Measurements from ENCODE around the gene VIPR2.

VIPR2 gene

DNA sequence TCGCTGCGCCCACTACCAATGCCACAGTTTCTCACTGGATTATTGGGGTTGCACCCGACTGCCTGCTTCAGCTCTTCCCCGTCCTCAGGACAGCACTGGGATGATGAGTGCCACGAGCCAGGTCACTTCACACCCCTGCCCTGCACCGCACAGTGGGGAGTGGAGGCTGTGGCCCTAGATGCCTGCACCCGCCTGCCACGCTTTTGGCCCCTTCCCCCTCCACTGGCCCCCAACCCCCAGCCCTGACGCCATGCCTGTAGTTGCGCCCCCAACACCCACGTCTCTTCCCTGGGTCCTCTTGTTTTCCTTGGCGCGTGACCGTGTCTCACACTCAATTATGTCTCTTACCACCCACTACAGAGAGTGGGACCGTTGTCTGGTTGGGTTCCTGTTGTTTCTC lies 134.3 kb downstream of the VIPR2 start:
- DNase-seq = no peak
- H3K9me3 ChIP-seq = no peaks in the 10 kb centered on the region
- intact Hi-C loops (cut with DNase I; ENCODE audit: low total_unique reads) = no loop called here
- peak overlapping the region; percentile 87 to 91 for H3K27ac ChIP-seq
- no peak overlapping the region for H3K4me3 ChIP-seq
- H3K4me1 ChIP-seq = peaks cover 4 to 53% (median 47%) of the 10 kb centered on the region in 4 donors
- TF ChIP-seq, protein P1, sequence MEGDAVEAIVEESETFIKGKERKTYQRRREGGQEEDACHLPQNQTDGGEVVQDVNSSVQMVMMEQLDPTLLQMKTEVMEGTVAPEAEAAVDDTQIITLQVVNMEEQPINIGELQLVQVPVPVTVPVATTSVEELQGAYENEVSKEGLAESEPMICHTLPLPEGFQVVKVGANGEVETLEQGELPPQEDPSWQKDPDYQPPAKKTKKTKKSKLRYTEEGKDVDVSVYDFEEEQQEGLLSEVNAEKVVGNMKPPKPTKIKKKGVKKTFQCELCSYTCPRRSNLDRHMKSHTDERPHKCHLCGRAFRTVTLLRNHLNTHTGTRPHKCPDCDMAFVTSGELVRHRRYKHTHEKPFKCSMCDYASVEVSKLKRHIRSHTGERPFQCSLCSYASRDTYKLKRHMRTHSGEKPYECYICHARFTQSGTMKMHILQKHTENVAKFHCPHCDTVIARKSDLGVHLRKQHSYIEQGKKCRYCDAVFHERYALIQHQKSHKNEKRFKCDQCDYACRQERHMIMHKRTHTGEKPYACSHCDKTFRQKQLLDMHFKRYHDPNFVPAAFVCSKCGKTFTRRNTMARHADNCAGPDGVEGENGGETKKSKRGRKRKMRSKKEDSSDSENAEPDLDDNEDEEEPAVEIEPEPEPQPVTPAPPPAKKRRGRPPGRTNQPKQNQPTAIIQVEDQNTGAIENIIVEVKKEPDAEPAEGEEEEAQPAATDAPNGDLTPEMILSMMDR (IDR thresholded peaks at IDR 0.05) = no peak
- H3K36me3 ChIP-seq = no peaks in the 10 kb centered on the region
- no peaks in the 10 kb centered on the region for H3K27me3 ChIP-seq

DNA sequence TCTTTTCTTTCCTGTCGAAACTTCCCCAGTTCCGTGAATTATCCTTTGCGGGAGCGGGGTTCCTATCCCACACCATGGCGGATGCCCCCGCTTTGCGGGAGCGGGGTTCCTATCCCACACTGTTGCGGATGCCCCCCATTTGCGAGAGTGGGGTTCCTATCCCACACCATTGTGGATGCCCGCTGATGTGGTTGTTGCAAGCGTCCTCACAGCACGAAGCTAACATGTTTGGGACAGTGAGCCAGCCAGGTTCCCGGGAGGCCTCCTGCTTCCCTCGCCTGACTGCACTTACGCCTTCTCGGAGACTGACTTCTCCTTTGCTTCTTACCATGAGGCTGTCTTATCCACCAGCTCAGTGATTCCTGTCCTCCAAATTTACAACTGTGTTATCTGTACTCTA lies 134.7 kb downstream of the VIPR2 start:
- Histone ChIP-seq H3K27ac (peak overlapping the region in 1 of 2 donors; percentile 87), H3K36me3 (no peaks in the 10 kb centered on the region), H3K4me1 (peaks cover 4 to 48% (median 42%) of the 10 kb centered on the region in 4 donors), H3K27me3 (no peaks in the 10 kb centered on the region), H3K4me3 (no peak overlapping the region), H3K9me3 (no peaks in the 10 kb centered on the region)
- DNase-seq = no peak
- TF ChIP-seq, protein P1 (IDR thresholded peaks at IDR 0.05) = no peak
- intact Hi-C loops (cut with DNase I; ENCODE audit: low total_unique reads) = no loop called here

DNA sequence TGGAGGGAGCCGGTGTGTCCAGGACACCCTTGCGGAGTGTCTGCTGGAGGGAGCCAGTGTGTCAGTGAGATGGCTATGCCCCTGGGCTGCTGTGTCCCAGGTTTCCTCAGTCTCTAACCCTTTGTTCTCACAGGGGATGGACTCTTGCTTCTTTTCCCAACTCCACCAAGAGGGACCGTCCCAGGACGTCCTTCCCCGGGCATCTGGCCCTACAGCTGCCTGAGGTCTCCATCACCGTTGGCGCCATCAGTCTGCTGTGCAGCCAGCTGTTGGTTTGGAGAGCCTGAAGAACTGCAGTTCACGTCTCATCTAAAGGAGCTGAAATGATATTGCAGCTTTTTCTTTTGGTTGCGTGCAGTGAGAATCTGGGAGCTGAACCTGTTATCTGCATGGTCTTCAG lies 136.2 kb downstream of the VIPR2 start:
- H3K27me3 ChIP-seq = no peaks in the 10 kb centered on the region
- no peak overlapping the region for H3K4me3 ChIP-seq
- H3K27ac ChIP-seq = no peak overlapping the region
- DNase-seq = no peak
- intact Hi-C loops (cut with DNase I; ENCODE audit: low total_unique reads) = no loop called here
- H3K36me3 ChIP-seq = no peaks in the 10 kb centered on the region
- TF ChIP-seq, protein P1 (IDR thresholded peaks at IDR 0.05) = no peak
- H3K9me3 ChIP-seq = no peaks in the 10 kb centered on the region
- H3K4me1 ChIP-seq = peaks cover 4 to 33% (median 27%) of the 10 kb centered on the region in 4 donors

DNA sequence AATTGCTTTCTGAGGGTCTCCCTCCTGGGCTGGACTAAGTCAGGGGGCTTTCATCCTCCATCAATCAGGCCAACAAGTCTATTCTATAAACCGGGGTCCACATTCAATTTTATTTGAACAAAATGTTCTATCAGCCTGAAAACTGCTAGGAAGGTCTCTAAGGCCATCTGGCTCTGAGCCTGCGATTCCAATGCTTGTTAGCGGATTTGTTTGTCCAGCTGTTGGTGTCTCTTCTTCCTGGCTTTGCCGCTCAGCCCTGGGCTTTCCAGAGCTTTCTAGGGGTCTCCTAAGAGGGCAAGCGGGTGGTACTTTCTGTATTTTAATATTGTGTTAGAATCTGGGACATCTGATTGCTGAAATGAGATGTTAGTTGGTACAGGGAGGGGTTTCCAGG lies 136.7 kb downstream of the VIPR2 start:
- no peaks in the 10 kb centered on the region for H3K9me3 ChIP-seq
- no peak overlapping the region for H3K4me3 ChIP-seq
- H3K27me3 ChIP-seq = no peaks in the 10 kb centered on the region
- DNase-seq = no peak
- H3K27ac ChIP-seq = no peak overlapping the region
- TF ChIP-seq, protein P1 (IDR thresholded peaks at IDR 0.05) = no peak
- H3K4me1 ChIP-seq = peaks cover 1 to 29% (median 24%) of the 10 kb centered on the region in 4 donors
- H3K36me3 ChIP-seq = no peaks in the 10 kb centered on the region
- intact Hi-C loops (cut with DNase I; ENCODE audit: low total_unique reads) = no loop called here

DNA sequence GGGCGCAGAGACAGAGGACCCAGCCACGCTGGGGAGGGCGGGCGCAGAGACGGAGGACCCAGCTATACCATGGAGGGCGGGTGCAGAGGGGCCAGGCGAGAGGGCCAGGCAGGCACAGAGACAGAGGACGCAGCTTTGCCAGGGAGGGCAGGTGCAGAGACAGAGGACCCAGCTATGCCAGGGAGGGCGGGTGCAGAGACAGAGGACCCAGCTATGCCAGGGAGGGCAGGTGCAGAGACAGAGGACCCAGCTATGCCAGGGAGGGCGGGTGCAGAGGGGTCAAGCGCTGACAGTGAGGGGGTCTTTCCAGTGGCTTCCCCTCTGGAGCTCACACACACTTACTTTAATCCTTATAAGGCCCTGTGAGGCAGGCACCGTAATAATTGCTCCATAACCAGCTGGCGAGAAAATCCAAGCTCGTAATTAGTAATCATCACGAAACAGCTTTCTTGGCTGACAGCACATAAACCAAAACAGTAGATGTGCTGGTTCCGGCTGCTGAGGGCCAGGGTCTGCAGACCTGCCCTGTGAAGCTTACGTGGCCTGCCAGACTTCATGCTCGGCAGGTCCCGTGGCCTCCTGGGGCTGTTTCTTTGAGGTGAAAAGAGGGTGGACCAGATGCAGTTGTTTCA lies 137.2 kb downstream of the VIPR2 start:
- TF ChIP-seq, protein P1 (IDR thresholded peaks at IDR 0.05) = no peak

More for the DNA sequence above, 137.2 kb downstream of the VIPR2 start:
- Histone ChIP-seq H3K27me3 (no peaks in the 10 kb centered on the region), H3K9me3 (no peaks in the 10 kb centered on the region), H3K36me3 (no peaks in the 10 kb centered on the region), H3K4me3 (no peak overlapping the region), H3K27ac (no peak overlapping the region), H3K4me1 (peaks cover 0 to 24% (median 19%) of the 10 kb centered on the region in 4 donors)
- intact Hi-C loops (cut with DNase I; ENCODE audit: low total_unique reads) = no loop called here
- DNase-seq = no peak

Measured in tibial artery (tissue), 4 donors.